Prostate gland (tissue), 2 donors: ENCODE measurements around the gene GRID2.

Experiments used
- POLR2A ChIP-seq: fragments of 450-650 bp; IDR thresholded peaks from one replicate; pipeline ENCODE4 v1.6.1; 2016; ENCODE audit warnings: antibody characterized with exemption, mild to moderate bottlenecking
- POLR2AphosphoS5 ChIP-seq: sonication (generic); formaldehyde crosslinking; IDR thresholded peaks from one replicate; pipeline ENCODE4 v1.6.1; 2017; ENCODE audit warnings: antibody characterized with exemption
- TF ChIP-seq, protein P1 (sequence below), 4 experiments: fragments of 200-600 bp in 2 of 4; fragments of 450-650 bp in 2 of 4; sonication (generic) in 2 of 4; IDR thresholded peaks; 1 replicate in 3 of 4; 2 replicates in 1 of 4; pipeline ENCODE4 v1.5.1; 2016 to 2019; ENCODE audit warnings: antibody characterized with exemption in 4 of 4, mild to moderate bottlenecking in 2 of 4, moderate library complexity in 2 of 4

GRCh38 chr4:92270908-92271307 lies 32.9 kb upstream of the GRID2 start:
- TF ChIP-seq, protein P1, sequence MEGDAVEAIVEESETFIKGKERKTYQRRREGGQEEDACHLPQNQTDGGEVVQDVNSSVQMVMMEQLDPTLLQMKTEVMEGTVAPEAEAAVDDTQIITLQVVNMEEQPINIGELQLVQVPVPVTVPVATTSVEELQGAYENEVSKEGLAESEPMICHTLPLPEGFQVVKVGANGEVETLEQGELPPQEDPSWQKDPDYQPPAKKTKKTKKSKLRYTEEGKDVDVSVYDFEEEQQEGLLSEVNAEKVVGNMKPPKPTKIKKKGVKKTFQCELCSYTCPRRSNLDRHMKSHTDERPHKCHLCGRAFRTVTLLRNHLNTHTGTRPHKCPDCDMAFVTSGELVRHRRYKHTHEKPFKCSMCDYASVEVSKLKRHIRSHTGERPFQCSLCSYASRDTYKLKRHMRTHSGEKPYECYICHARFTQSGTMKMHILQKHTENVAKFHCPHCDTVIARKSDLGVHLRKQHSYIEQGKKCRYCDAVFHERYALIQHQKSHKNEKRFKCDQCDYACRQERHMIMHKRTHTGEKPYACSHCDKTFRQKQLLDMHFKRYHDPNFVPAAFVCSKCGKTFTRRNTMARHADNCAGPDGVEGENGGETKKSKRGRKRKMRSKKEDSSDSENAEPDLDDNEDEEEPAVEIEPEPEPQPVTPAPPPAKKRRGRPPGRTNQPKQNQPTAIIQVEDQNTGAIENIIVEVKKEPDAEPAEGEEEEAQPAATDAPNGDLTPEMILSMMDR (IDR thresholded peaks at IDR 0.05), result no peak
- no peak for TF ChIP-seq POLR2A
- TF ChIP-seq POLR2AphosphoS5, result no peak
